Activated CD8-positive, alpha-beta memory T cell treated with anti-CD3 and anti-CD28 coated beads for 24 hours (primary cell): ENCODE data around the gene CTSH.

Experiments
- DNase-seq: peaks from one replicate; pipeline ENCODE4 v3.0.0-alpha.2; 2020

CTSH gene

GRCh38 chr15:78944669-78945407 is at the start of gene CTSH:
Gene CTSH, minus strand, starts transcription at chr15:78945046. Its CDS starts 65 bp downstream, at chr15:78944981.
- peak; percentile 82 for DNase-seq

DNA sequence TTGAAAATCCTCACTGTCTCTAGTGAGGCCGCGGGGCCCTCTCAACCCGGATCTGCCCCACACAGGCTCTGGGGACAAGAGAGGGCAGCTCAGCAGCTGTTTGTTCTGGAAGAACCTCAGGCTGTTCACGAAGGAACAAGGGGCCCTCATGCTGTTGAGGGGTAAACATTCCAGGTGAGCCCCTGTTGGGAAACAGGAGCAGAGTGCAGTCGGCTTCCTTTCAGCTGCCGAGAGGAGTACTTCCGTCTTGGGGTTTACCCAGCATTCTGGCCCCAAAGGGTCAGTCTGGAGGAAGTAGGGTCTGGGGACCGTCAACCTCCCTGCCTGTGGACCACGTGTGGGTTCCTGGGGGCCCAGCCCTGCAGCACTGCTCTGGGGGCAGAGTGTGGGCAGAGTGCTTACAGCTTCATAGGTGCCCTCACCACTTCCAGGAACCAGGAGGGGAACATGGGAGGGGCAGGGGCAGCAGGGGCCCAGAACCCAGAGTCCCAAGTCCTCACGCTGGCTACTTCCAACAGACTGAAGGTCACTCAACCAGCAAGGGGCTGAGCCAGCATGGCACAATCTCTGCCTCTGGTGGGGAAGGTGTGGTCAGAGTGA is 49.2 kb upstream of the CTSH start:
- no peak for DNase-seq

- DNase-seq, result no peak
Measured at GRCh38 chr15:78993257-78993930, 48.5 kb upstream of the CTSH start.

DNA sequence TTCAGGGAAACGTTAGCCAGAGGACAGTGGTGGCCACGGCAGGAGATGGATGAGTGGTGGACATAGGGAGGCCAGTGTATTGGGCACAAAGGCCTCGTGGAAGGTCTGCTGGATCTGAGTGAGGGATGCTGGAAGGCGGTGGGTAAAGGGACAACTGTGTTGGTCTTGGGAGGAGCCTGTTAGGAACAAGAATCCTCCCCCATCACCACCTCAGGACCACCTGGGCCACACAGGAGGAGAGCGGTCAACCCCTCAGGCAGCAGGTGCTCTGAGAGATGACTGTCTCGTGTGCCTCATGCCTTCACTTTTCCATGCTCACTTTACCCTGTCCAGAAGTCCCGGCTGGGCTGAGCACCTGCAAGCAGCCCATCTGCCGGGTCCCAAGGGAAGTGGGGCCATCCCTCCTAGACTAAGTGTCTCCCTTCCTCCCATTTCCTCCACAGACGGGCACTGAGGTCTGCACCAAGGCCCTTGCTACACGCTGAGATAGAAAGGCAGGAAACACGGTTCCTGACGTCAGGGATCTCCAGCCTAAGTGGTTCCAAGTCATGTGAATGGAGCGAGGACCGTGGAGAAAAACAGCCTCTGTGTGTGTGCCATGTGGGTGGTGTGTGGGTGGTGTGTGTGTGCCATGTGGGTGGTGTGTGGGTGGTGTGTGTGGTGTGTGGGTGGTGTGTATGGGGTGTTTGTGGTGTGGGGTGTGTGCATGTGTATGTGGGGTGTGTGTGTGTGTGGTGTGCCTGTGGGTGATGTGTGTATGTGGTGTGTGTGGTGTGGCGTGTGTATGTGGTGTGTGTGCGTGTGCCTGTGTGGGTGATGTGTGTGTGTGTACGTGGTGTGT is 47.8 kb upstream of the CTSH start:
- no peak for DNase-seq

DNA sequence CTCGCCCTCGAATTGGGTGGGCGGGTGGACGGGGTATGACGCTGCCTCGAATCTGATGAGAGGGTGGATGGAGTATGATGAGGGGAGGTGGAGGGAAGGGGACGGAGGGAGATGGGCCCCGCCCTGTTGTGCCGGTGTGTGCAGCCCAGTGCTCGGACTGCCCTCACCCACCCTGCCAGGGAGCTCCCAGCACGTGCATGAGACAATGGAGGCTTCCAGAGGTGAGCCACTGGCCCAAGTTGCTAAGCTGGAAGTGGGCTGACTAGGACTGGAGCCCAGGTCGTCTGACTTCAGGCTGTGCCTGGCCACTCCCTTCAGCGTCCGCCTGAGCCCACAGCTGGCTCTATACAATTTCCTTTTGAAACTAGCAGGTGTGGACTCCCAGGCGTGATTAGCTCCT is 47.0 kb upstream of the CTSH start:
- DNase-seq, result no peak

DNA sequence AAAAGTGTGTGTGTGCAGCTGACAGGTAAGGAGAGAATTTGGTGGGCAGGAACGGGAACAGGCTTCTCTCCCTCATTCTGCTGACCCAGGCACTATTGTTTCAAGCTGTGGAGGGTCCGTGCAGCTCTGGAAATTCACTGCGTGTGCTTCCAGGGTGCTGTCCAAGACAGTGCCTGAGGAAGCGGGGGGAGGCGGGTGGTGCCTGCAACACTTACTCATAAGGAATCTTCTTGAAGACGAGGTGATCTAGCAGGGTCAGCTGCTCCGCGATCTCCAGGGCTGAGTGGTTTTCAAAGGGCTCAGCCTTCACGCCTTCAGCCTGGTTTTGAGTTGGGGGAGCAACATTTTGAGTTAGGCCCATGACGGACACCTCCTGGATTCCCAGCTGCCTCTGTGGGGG is 46.6 kb upstream of the CTSH start:
- no peak for DNase-seq

GRCh38 chr15:78990278-78990677 is 45.4 kb upstream of the CTSH start:
- no peak for DNase-seq

- no peak for DNase-seq
Measured at GRCh38 chr15:78989701-78990240, 44.9 kb upstream of the CTSH start.

- DNase-seq, result no peak
Measured at GRCh38 chr15:78988361-78988911, 43.6 kb upstream of the CTSH start.

DNA sequence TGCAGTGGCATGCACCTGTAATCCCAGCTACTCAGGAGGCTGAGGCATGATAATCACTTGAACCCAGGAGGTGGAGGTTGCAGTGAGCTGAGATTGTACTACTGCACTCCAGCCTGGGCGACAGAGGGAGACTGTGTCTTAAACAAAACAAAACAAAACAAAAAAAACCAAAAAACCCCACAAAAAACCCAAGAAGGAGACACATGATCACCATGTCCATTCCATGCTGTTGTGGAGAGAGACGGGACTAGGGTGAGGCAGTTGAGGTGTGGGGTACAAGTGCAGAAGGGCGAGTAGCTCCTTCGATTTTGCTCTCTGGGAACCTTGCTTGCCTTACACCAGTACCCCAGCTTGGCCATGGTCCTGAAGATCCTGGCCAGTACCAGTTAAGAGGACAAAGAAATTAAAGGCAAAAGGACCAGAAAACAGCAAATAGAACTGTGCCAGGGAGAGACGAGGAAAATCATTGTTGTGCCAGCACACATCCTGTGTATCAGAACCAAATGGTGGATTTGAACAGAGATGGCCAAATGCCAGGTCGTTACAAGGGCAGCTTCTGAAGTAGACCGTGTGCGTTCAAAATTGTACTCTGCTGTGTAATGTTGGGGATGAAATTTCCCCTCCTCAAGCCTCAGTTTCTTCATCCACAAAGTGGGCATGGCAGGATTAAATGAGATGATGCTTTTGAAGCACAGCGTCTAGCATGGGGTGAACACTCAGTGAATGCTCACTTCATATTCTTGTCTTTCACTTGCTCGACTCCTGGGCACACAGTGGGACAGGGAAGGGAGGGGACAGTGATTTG is 42.9 kb upstream of the CTSH start:
- no peak for DNase-seq

- no peak for DNase-seq
Measured at GRCh38 chr15:78985859-78986475, 41.1 kb upstream of the CTSH start.

GRCh38 chr15:78984041-78984440 is 39.2 kb upstream of the CTSH start:
- DNase-seq, result no peak

DNA sequence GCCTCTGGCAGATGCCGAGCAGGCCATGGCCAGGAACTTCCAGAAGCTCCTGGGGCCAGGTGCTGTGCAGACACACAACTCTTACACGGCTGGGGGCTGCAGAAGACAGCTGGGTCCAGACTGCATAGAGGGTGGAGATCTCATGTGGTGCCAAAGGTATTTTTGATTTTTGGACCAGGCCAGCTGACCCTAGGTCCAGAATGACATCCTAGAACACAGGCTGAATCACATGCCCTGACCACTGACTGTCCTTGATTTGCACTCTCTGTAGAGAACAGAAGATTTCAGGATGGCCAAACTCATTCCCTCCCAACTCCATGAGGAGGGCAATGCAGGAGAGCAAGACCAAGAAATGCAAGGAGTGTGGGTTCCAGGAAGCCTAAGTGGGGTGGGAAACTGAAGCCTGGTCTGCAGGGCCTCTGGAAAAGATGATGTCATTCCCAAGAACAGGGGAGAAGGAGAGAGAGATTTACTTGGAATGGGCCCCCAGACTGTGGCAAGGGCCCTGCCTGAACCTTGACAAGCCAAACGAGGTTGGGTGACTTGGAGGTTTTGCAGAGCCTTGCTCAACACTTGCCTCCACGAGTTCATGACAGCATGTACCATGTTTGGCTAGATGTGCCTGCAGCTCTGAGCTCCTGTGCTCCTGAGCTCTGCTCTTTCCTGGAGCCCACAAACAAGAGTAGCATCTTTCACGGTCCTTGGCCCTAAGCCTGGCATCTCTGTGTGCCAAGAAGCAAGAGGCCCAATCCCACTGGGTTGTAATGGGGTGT is 38.5 kb upstream of the CTSH start:
- no peak for DNase-seq

- DNase-seq, result no peak
Measured at GRCh38 chr15:78982736-78983135, 37.9 kb upstream of the CTSH start.

DNA sequence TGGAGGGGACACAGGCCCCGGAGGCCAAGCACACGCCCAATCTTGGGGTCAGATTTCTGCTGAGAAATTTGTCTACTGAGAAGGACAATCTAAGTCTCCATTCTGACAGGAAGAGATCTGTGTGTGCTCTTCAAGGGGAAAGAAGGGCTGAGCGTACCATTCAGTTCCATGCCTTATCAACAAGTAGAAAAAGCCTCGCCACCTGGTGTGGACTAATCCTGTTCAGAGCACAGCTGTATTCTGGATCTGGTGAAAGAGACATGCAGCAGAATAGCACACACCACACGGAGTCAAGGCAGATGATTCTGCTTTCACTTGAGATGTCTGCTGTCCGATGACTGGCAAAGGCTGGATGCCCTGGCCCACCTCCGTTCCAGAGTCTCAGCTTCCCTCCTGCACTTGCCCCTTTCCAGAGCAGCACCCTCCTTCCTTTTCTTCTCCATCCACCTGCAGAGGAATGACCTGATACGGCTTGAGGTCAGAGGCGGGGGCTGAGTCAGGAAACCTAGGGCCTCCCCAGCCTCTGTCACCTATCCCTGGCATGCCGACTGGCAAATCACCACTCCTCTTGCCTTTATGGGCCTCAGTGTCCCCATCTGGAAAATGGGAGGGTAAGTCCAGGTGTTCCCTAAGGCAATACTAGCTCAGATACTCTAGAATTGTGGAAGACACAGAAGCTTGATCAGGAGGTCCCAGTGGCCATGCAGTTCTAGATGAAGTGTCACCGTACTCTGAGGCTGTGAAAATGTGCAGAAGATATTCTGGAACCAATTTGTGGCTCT is 36.9 kb upstream of the CTSH start:
- DNase-seq, result no peak

- DNase-seq, result peak; percentile 61
Measured at GRCh38 chr15:78979456-78980320, 34.8 kb upstream of the CTSH start.

GRCh38 chr15:78978601-78979179 is 33.8 kb upstream of the CTSH start:
- no peak for DNase-seq
